Nucleus accumbens (tissue), 56 donors: Measurements from ENCODE around the gene ADGRL3.
"Not testable (repeated sequence)": the region's sequence is repeated elsewhere in the genome, so short reads cannot be mapped to it uniquely, and the experiment has no call there.

Experiments used
- DNase-seq, 56 donors: peaks; one replicate each; lab custom pipeline; 2025; lab: John Stamatoyannopoulos, UW

ADGRL3 gene

GRCh38 chr4:61204353-61205060, 4.4 kb downstream of the ADGRL3 start:
- DNase-seq = no peak

GRCh38 chr4:61205066-61205465, 4.9 kb downstream of the ADGRL3 start:
- DNase-seq = no peak

- not testable (repeated sequence) for DNase-seq
Measured at GRCh38 chr4:61207156-61207555, 7.0 kb downstream of the ADGRL3 start.

GRCh38 chr4:61210186-61210939, 10.2 kb downstream of the ADGRL3 start:
- peak in 34 of 56 donors; percentile 2 to 88 (median 36) for DNase-seq

- peak in 1 of 56 donors; percentile 11 for DNase-seq
Measured at GRCh38 chr4:61211781-61212180, 11.7 kb downstream of the ADGRL3 start.

- DNase-seq = no peak
Measured at GRCh38 chr4:61212788-61213187, 12.7 kb downstream of the ADGRL3 start.

GRCh38 chr4:61214680-61215079, 14.6 kb downstream of the ADGRL3 start:
- no peak for DNase-seq

GRCh38 chr4:61217222-61217621, 17.1 kb downstream of the ADGRL3 start:
- no peak for DNase-seq

- no peak for DNase-seq
Measured at GRCh38 chr4:61220556-61220955, 20.4 kb downstream of the ADGRL3 start.

- DNase-seq = no peak
Measured at GRCh38 chr4:61223385-61223784, 23.3 kb downstream of the ADGRL3 start.

- DNase-seq = peak in 1 of 56 donors; percentile 6
Measured at GRCh38 chr4:61224573-61224972, 24.4 kb downstream of the ADGRL3 start.

GRCh38 chr4:61225656-61226055, 25.5 kb downstream of the ADGRL3 start:
- DNase-seq = no peak

- DNase-seq = peak in 4 of 56 donors; percentile 13 to 22 (median 20)
Measured at GRCh38 chr4:61231421-61231820, 31.3 kb downstream of the ADGRL3 start.

- no peak for DNase-seq
Measured at GRCh38 chr4:61239250-61239649, 39.1 kb downstream of the ADGRL3 start.

GRCh38 chr4:61243962-61244361, 43.8 kb downstream of the ADGRL3 start:
- DNase-seq = no peak

- peak in 3 of 56 donors; percentile 14 to 44 (median 18) for DNase-seq
Measured at GRCh38 chr4:61245069-61245714, 45.1 kb downstream of the ADGRL3 start.

- no peak for DNase-seq
Measured at GRCh38 chr4:61246034-61246433, 45.9 kb downstream of the ADGRL3 start.

- no peak for DNase-seq
Measured at GRCh38 chr4:61248705-61249104, 48.6 kb downstream of the ADGRL3 start.

- no peak for DNase-seq
Measured at GRCh38 chr4:61251129-61251528, 51.0 kb downstream of the ADGRL3 start.

- no peak for DNase-seq
Measured at GRCh38 chr4:61254406-61254805, 54.3 kb downstream of the ADGRL3 start.

- DNase-seq = no peak
Measured at GRCh38 chr4:61273233-61273632, 73.1 kb downstream of the ADGRL3 start.
